ENCODE measurements around the gene CFAP52. TPM values are rescaled to one million over a fixed set of nuclear protein-coding genes. Genes with fewer than 3 reads are reported as not detected.

CFAP52 gene
- total RNA-seq, 1 donor from 2014 or later, result not detected

- peak; percentile 12 for DNase-seq (ENCODE audit: low read depth)
- H3K4me3 ChIP-seq (ENCODE audit: low read depth, low read length), result peak within 1 kb of the TSS; percentile 79
- no peak for TF ChIP-seq CTCF (conservative IDR thresholded peaks at IDR 0.05; ENCODE audit: low read depth, low read length)
Measured at GRCh38 chr17:9644910-9645751, 68.7 kb downstream of the CFAP52 start, which contains the start of gene USP43. TSS of gene USP43 (plus strand) at chr17:9645517. CDS start at chr17:9645633, 116 bp downstream.

GRCh38 chr17:9645851-9646545 lies 69.6 kb downstream of the CFAP52 start:
- TF ChIP-seq CTCF (conservative IDR thresholded peaks at IDR 0.05; ENCODE audit: low read depth, low read length), result peak; percentile 42
- peak; percentile 16 for DNase-seq (ENCODE audit: low read depth)
- H3K4me3 ChIP-seq (ENCODE audit: low read depth, low read length), result peak overlapping the region; percentile 79

- DNase-seq (ENCODE audit: low read depth), result peak; percentile 6
- TF ChIP-seq CTCF (conservative IDR thresholded peaks at IDR 0.05; ENCODE audit: low read depth, low read length), result no peak
- peak overlapping the region; percentile 79 for H3K4me3 ChIP-seq (ENCODE audit: low read depth, low read length)
Measured at GRCh38 chr17:9646546-9646885, 70.1 kb downstream of the CFAP52 start.

GRCh38 chr17:9647014-9647413 lies 70.6 kb downstream of the CFAP52 start:
- peak overlapping the region; percentile 79 for H3K4me3 ChIP-seq (ENCODE audit: low read depth, low read length)
- peak; percentile 23 for DNase-seq (ENCODE audit: low read depth)
- TF ChIP-seq CTCF (conservative IDR thresholded peaks at IDR 0.05; ENCODE audit: low read depth, low read length), result no peak

- no peak for TF ChIP-seq CTCF (conservative IDR thresholded peaks at IDR 0.05; ENCODE audit: low read depth, low read length)
- peak overlapping the region; percentile 23 for H3K4me3 ChIP-seq (ENCODE audit: low read depth, low read length)
- DNase-seq (ENCODE audit: low read depth), result no peak
Measured at GRCh38 chr17:9648521-9649110, 72.2 kb downstream of the CFAP52 start.

- no peak for DNase-seq (ENCODE audit: low read depth)
- TF ChIP-seq CTCF (conservative IDR thresholded peaks at IDR 0.05; ENCODE audit: low read depth, low read length), result no peak
- H3K4me3 ChIP-seq (ENCODE audit: low read depth, low read length), result no peak overlapping the region
Measured at GRCh38 chr17:9658593-9659211, 82.3 kb downstream of the CFAP52 start.

Measured in epithelial cell of proximal tubule (primary cell).